PC-3 (cell line): Measurements from ENCODE around the gene GSDME. TPM values are rescaled to one million over a fixed set of nuclear protein-coding genes. Genes with fewer than 3 reads are reported as not detected.

ENCODE experiments used
- ATAC-seq: fragments of 200-7000 bp; cut with Tn5 transposase; 2 replicates; pipeline ENCODE4 v1.9.1; 2020; ENCODE audit warnings: mild to moderate bottlenecking, moderate library complexity
- BruUV-seq: library from RNA; stranded (reverse); fragments of 400-500 nt; replicated peaks from 2 replicates; lab custom pipeline; 2021; lab: Mats Ljungman, UMichigan
- CTCF ChIA-PET: fragments of 300-600 bp; sonication (Branson Sonifier 250); formaldehyde crosslinking; loops from one replicate; lab custom pipeline; 2022; ENCODE audit warnings: antibody characterized with exemption; lab: Charles Lee
- POLR2A ChIA-PET: fragments of 300-600 bp; sonication (Branson Sonifier 250); formaldehyde crosslinking; loops from one replicate; lab custom pipeline; 2022; ENCODE audit warnings: antibody characterized with exemption; ENCODE audit not compliant: unreplicated experiment; lab: Charles Lee
- DNase-seq: peaks from one replicate; pipeline ENCODE4 v3.0.0-alpha.2; 2015
- H2AFZ ChIP-seq: fragments of 300-600 bp; sonication (generic); 2 replicates; pipeline ENCODE4 v1.6.0; 2016; ENCODE audit warnings: antibody characterized with exemption, low read length
- H3F3A ChIP-seq: fragments of 300-600 bp; sonication (generic); one replicate; pipeline ENCODE4 v1.6.0; 2017; ENCODE audit warnings: antibody characterized with exemption, low read length, control low read depth, mild to moderate bottlenecking; ENCODE audit not compliant: unreplicated experiment
- H3K27ac ChIP-seq: fragments of 300-600 bp; sonication (generic); 2 replicates; pipeline ENCODE4 v1.5.1; 2016; ENCODE audit warnings: mild to moderate bottlenecking, low read length
- H3K27me3 ChIP-seq: fragments of 300-600 bp; sonication (generic); 2 replicates; pipeline ENCODE4 v1.6.1; 2016; ENCODE audit warnings: low read length, mixed read lengths
- H3K36me3 ChIP-seq: fragments of 300-600 bp; sonication (generic); 2 replicates; pipeline ENCODE4 v1.6.1; 2016; ENCODE audit warnings: low read depth, mixed run types, low read length, mixed read lengths
- H3K4me1 ChIP-seq: fragments of 300-600 bp; sonication (generic); 2 replicates; pipeline ENCODE4 v1.5.1; 2016; ENCODE audit warnings: low read length; ENCODE audit not compliant: insufficient read depth
- H3K4me2 ChIP-seq: fragments of 300-600 bp; sonication (generic); 2 replicates; pipeline ENCODE4 v1.6.0; 2016; ENCODE audit warnings: low read length
- H3K4me3 ChIP-seq: fragments of 300-600 bp; sonication (generic); 2 replicates; pipeline ENCODE4 v1.5.1; 2016; ENCODE audit warnings: mild to moderate bottlenecking, low read length, mixed read lengths
- H3K79me2 ChIP-seq: fragments of 300-600 bp; sonication (generic); 2 replicates; pipeline ENCODE4 v1.6.1; 2017; ENCODE audit warnings: low read length, mixed read lengths
- H3K9ac ChIP-seq: fragments of 300-600 bp; sonication (generic); 2 replicates; pipeline ENCODE4 v1.6.0; 2016; ENCODE audit warnings: mild to moderate bottlenecking, low read length
- H3K9me2 ChIP-seq: fragments of 300-600 bp; sonication (generic); replicated peaks from 2 replicates; pipeline ENCODE4 v1.6.1; 2016; ENCODE audit warnings: mixed run types, low read length, mixed read lengths
- H3K9me3 ChIP-seq: fragments of 300-600 bp; sonication (generic); 2 replicates; pipeline ENCODE4 v1.6.1; 2016; ENCODE audit warnings: low read length, mixed read lengths
- H4K20me1 ChIP-seq: fragments of 300-600 bp; sonication (generic); 2 replicates; pipeline ENCODE4 v1.6.1; 2016; ENCODE audit warnings: low read length, mixed read lengths
- EZH2 ChIP-seq: fragments of 300-600 bp; sonication (generic); IDR thresholded peaks from one replicate; pipeline ENCODE4 v1.6.1; 2017; ENCODE audit warnings: antibody characterized with exemption, mild to moderate bottlenecking, low read length; ENCODE audit not compliant: unreplicated experiment
- EZH2phosphoT487 ChIP-seq: fragments of 300-600 bp; sonication (generic); IDR thresholded peaks from 2 replicates; pipeline ENCODE4 v1.6.1; 2018; ENCODE audit warnings: mild to moderate bottlenecking, antibody characterized with exemption, low read length, borderline replicate concordance
- intact Hi-C: fragments of 100-400 bp; cut with micrococcal nuclease; formaldehyde crosslinking; loops from 2 replicates; pipeline ENCODE4 v1.9.0; 2023
- total RNA-seq: library from RNA; depleted of rRNA; stranded (reverse); fragments of >200 nt; gene quantifications from 2 replicates; pipeline ENCODE4 v1.2.3, GENCODE V29; 2014
- TF ChIP-seq, protein P1 (sequence below): fragments of 300-600 bp; sonication (generic); conservative IDR thresholded peaks from 2 replicates; pipeline ENCODE4 v1.5.1; 2017; ENCODE audit warnings: antibody characterized with exemption, low read depth, mild to moderate bottlenecking, low read length

The GSDME gene
- total RNA-seq, 1 experiment from 2014 or later, result 12.0 TPM

DNA sequence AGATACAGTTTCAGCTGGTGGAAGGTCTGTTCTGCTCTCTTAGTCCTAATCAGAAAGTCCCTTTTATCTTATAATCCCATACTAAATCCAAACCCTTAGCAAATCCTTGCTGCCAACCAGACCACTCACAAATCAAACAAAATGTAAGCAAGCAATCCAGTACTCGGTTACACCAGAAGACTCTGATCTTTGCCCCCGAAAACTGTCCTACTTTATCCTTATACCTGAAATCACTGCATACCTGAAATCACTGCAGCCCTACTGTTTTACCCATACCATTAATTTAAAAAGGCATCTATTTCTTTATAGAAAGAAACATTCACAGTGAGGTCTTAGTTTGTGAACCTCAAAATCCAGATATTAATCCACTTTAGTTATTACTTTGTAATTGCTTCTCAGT, 64.7 kb downstream of the GSDME start:
- no peak overlapping the region for H3K27ac ChIP-seq
- DNase-seq, result no peak
- no peaks in the 10 kb centered on the region for H3K79me2 ChIP-seq
- H2AFZ ChIP-seq, result no peak overlapping the region
- no peaks in the 10 kb centered on the region for H3K9me2 ChIP-seq
- ATAC-seq, result no peak
- no peak overlapping the region for H3K4me2 ChIP-seq
- no TSS peak for BruUV-seq
- H3K27me3 ChIP-seq, result no peaks in the 10 kb centered on the region
- no peak for TF ChIP-seq EZH2
- TF ChIP-seq, protein P1, sequence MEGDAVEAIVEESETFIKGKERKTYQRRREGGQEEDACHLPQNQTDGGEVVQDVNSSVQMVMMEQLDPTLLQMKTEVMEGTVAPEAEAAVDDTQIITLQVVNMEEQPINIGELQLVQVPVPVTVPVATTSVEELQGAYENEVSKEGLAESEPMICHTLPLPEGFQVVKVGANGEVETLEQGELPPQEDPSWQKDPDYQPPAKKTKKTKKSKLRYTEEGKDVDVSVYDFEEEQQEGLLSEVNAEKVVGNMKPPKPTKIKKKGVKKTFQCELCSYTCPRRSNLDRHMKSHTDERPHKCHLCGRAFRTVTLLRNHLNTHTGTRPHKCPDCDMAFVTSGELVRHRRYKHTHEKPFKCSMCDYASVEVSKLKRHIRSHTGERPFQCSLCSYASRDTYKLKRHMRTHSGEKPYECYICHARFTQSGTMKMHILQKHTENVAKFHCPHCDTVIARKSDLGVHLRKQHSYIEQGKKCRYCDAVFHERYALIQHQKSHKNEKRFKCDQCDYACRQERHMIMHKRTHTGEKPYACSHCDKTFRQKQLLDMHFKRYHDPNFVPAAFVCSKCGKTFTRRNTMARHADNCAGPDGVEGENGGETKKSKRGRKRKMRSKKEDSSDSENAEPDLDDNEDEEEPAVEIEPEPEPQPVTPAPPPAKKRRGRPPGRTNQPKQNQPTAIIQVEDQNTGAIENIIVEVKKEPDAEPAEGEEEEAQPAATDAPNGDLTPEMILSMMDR, result no peak
- TF ChIP-seq EZH2phosphoT487, result no peak
- intact Hi-C loops, result no loop called here
- POLR2A ChIA-PET, result no interaction called here
- no peak overlapping the region for H3K4me3 ChIP-seq
- no peaks in the 10 kb centered on the region for H3F3A ChIP-seq
- no peaks in the 10 kb centered on the region for H3K36me3 ChIP-seq
- no peaks in the 10 kb centered on the region for H3K4me1 ChIP-seq
- no peak overlapping the region for H3K9ac ChIP-seq
- no peaks in the 10 kb centered on the region for H4K20me1 ChIP-seq
- CTCF ChIA-PET, result no interaction called here
- H3K9me3 ChIP-seq, result no peaks in the 10 kb centered on the region

DNA sequence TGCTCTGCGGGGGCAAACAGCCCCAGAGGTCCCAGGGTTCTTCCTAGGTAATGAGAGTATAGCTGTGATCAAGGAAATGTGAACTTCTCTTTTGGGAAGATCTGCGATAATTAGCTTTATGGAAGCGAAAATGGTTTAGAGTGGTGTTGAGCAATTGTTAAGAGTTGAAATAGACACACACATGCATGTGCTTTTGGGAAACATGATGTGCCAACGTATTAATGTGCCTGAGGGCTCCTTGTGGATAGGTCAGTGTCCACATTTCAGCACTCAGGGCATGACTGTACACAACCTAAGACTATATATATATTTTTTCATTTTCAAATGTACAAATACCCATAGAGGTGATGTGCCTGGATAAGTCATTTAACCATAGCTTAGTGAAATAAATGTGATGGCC, 67.0 kb downstream of the GSDME start:
- DNase-seq, result no peak
- POLR2A ChIA-PET, result no interaction called here
- no TSS peak for BruUV-seq

DNA sequence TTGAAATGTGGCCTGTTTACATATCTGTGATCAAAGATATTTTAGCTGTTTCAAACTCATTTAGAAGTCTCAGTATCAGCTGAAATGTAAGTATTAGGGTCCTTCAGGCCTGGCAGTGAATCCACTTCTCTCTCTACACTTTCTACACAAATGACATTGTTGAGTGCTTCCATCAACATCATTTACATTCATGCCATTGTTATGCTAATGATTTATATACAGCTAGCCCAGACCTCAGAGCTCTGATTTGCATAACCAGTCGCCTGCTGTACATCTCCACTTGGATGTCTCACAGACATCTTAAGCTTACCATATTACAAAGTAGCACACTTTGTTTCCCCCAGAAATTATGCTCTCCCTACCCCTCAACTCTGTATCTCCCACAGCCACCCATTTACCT, 71.6 kb downstream of the GSDME start:
- Histone ChIP-seq H3K4me2 (no peak overlapping the region), H3K9me2 (no peaks in the 10 kb centered on the region), H3K27ac (no peak overlapping the region), H3K9me3 (no peaks in the 10 kb centered on the region), H3K79me2 (no peaks in the 10 kb centered on the region), H3K4me1 (no peaks in the 10 kb centered on the region), H3K4me3 (no peak overlapping the region), H2AFZ (no peak overlapping the region), H3K36me3 (no peaks in the 10 kb centered on the region), H3F3A (no peaks in the 10 kb centered on the region), H3K27me3 (no peaks in the 10 kb centered on the region), H4K20me1 (no peaks in the 10 kb centered on the region), H3K9ac (no peak overlapping the region)
- no TSS peak for BruUV-seq
- POLR2A ChIA-PET, result no interaction called here
- CTCF ChIA-PET, result interaction anchor here (0.6 kb wide), 1 partner anchor 12 kb away, joined by 10 read pairs; no protein-coding TSS in a partner anchor
- no peak for ATAC-seq
- TF ChIP-seq EZH2phosphoT487 (no peak), EZH2 (no peak)
- TF ChIP-seq, protein P1, result no peak
- intact Hi-C loops, result no loop called here
- no peak for DNase-seq

More for the DNA sequence above, 67.0 kb downstream of the GSDME start:
- Histone ChIP-seq H3K27ac (no peak overlapping the region), H2AFZ (no peak overlapping the region), H3F3A (no peaks in the 10 kb centered on the region), H3K27me3 (no peaks in the 10 kb centered on the region), H3K9me2 (no peaks in the 10 kb centered on the region), H4K20me1 (no peaks in the 10 kb centered on the region), H3K36me3 (no peaks in the 10 kb centered on the region), H3K4me1 (no peaks in the 10 kb centered on the region), H3K4me3 (no peak overlapping the region), H3K4me2 (no peak overlapping the region), H3K9me3 (no peaks in the 10 kb centered on the region), H3K9ac (no peak overlapping the region), H3K79me2 (no peaks in the 10 kb centered on the region)
- TF ChIP-seq EZH2phosphoT487 (no peak), EZH2 (no peak)
- TF ChIP-seq, protein P1, result no peak
- no peak for ATAC-seq
- intact Hi-C loops, result no loop called here
- CTCF ChIA-PET, result no interaction called here
